ENCODE measurements around the gene METAP1D. TPM values are rescaled to one million over a fixed set of nuclear protein-coding genes. Genes with fewer than 3 reads are reported as not detected.

The METAP1D gene
- total RNA-seq, 1 experiment from 2014 or later = 5.2 TPM

DNA sequence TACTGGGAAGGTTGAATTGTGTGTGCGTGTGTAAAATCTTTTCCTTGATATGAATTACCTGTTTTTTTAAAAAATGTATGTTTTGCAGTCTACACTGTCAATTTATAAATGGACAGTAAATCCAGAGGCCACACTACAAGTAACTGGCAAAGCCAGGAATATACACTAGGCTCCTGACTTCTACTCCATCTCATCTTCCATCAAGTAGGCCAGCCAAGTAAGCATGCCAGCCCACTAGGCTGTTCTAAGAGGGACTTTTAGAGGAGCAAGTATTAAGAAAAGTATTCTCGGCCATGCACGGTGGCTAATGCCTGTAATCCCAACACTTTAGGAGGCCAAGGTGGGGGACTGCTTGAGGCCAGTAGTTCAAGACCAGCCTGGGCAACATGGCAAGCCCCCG, 13.0 kb upstream of the METAP1D start:
- Histone ChIP-seq H2BK120ac (ENCODE audit: low read depth, low read length, poor library complexity, severe bottlenecking) (no peak overlapping the region), H2BK5ac (ENCODE audit: insufficient read length, low read length) (no peak overlapping the region), H3K9me3 (ENCODE audit: control insufficient read depth, low read depth, low read length) (no peaks in the 10 kb centered on the region), H3K4me1 (ENCODE audit: insufficient read depth, low read length) (no peaks in the 10 kb centered on the region), H3K18ac (ENCODE audit: insufficient read length, low read depth, low read length) (no peak overlapping the region), H4K8ac (replicated peaks; ENCODE audit: insufficient read length, low read depth, low read length) (no peak overlapping the region), H3K23ac (ENCODE audit: insufficient read length, low read depth, low read length) (no peak overlapping the region), H4K20me1 (ENCODE audit: control insufficient read depth, insufficient read depth, insufficient read length) (no peaks in the 10 kb centered on the region), H2BK15ac (ENCODE audit: low read depth, low read length) (no peak overlapping the region), H2AFZ (ENCODE audit: low read length) (no peak overlapping the region), H3K4me2 (ENCODE audit: insufficient read depth, insufficient read length, low read length) (no peak overlapping the region), H4K91ac (ENCODE audit: insufficient read length, low read depth, low read length) (no peak overlapping the region), H3K9ac (ENCODE audit: extremely low read depth, insufficient read length, low read length) (no peak overlapping the region), H3T11ph (ENCODE audit: low read length) (no peak overlapping the region), H3K79me1 (ENCODE audit: insufficient read depth, low read depth, low read length, poor library complexity, severe bottlenecking) (no peaks in the 10 kb centered on the region), H3K23me2 (ENCODE audit: insufficient read length, low read depth, low read length, poor library complexity, severe bottlenecking) (no peaks in the 10 kb centered on the region), H3K79me2 (ENCODE audit: insufficient read depth, low read length) (no peaks in the 10 kb centered on the region), H3K14ac (ENCODE audit: insufficient read depth, low read length) (no peak overlapping the region), H3K4ac (ENCODE audit: low read depth, low read length) (no peak overlapping the region), H4K5ac (ENCODE audit: insufficient read length, low read depth, low read length) (no peak overlapping the region), H3K27me3 (ENCODE audit: insufficient read depth, low read length) (no peaks in the 10 kb centered on the region), H3K56ac (ENCODE audit: insufficient read length, low read depth, low read length) (no peak overlapping the region), H2AK5ac (ENCODE audit: insufficient read length, low read length) (no peak overlapping the region), H2BK12ac (ENCODE audit: insufficient read length, low read depth, low read length) (no peak overlapping the region), H2BK20ac (ENCODE audit: low read depth, low read length, poor library complexity, severe bottlenecking) (no peak overlapping the region), H3K27ac (ENCODE audit: insufficient read length, low read depth, low read length) (no peak overlapping the region)
- H3K4me3 Mint-ChIP-seq = no peak overlapping the region
- TF ChIP-seq, protein P1, sequence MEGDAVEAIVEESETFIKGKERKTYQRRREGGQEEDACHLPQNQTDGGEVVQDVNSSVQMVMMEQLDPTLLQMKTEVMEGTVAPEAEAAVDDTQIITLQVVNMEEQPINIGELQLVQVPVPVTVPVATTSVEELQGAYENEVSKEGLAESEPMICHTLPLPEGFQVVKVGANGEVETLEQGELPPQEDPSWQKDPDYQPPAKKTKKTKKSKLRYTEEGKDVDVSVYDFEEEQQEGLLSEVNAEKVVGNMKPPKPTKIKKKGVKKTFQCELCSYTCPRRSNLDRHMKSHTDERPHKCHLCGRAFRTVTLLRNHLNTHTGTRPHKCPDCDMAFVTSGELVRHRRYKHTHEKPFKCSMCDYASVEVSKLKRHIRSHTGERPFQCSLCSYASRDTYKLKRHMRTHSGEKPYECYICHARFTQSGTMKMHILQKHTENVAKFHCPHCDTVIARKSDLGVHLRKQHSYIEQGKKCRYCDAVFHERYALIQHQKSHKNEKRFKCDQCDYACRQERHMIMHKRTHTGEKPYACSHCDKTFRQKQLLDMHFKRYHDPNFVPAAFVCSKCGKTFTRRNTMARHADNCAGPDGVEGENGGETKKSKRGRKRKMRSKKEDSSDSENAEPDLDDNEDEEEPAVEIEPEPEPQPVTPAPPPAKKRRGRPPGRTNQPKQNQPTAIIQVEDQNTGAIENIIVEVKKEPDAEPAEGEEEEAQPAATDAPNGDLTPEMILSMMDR (conservative IDR thresholded peaks at IDR 0.05) = no peak
- DNase-seq = no peak
- no peaks in the 10 kb centered on the region for H3K27me3 Mint-ChIP-seq (ENCODE audit: low read depth)
- peaks cover 6 to 22% (median 17%) of the 10 kb centered on the region in 3 experiments; a peak in 6 of 7 replicates for H3K36me3 Mint-ChIP-seq (ENCODE audit: insufficient read depth in 1 of 3, low read depth in 3 of 3)
- H3K4me1 Mint-ChIP-seq = no peaks in the 10 kb centered on the region
- WGBS (ENCODE audit: extremely low coverage, insufficient read length, low lambda C conversion rate) = no CpG with 5 or more reads among the region's 4 CpGs
- no peak overlapping the region for H3K27ac Mint-ChIP-seq
- H3K9me3 Mint-ChIP-seq = no peaks in the 10 kb centered on the region
